Endothelial cell of umbilical vein (primary cell): Measurements from ENCODE around the gene ALDH2. TPM values are rescaled to one million over a fixed set of nuclear protein-coding genes. Genes with fewer than 3 reads are reported as not detected.

Experiments
- BruUV-seq: library from RNA; stranded (reverse); fragments of 400-500 nt; replicated peaks from 2 replicates; lab custom pipeline; 2021; lab: Mats Ljungman, UMichigan
- CTCF ChIA-PET: fragments of 300-600, 350-600 bp; sonication (Branson Sonifier 250); formaldehyde crosslinking; loops from one replicate; lab custom pipeline; 2021; ENCODE audit warnings: antibody characterized with exemption, inconsistent platforms; lab: Charles Lee
- POLR2A ChIA-PET: fragments of 300-600, 350-600 bp; sonication (Branson Sonifier 250); formaldehyde crosslinking; loops from one replicate; lab custom pipeline; 2021; ENCODE audit warnings: antibody characterized with exemption, inconsistent platforms; lab: Charles Lee
- DNase-seq: peaks from one replicate; pipeline ENCODE4 v3.0.0-alpha.2; 2011; ENCODE audit warnings: low read depth, low spot score
- FAIRE-seq: peaks from 2 replicates; lab custom pipeline; 2011; peaks lifted over from hg19 to GRCh38; lab: Jason Lieb, UNC
- H2AFZ ChIP-seq: 2 replicates; pipeline ENCODE4 v1.6.0; 2012; ENCODE audit warnings: low read depth, low read length, control low read depth, inconsistent platforms
- H3K27ac ChIP-seq: 2 replicates; pipeline ENCODE4 v1.5.1; 2011; ENCODE audit warnings: low read depth, mild to moderate bottlenecking, control low read depth, low read length, moderate library complexity; ENCODE audit not compliant: insufficient read depth
- H3K27me3 ChIP-seq, 2 experiments: 2 replicates each; pipeline versions ENCODE4 v1.6.0 to v1.6.1; 2011; ENCODE audit warnings: low read length in 2 of 2, mixed read lengths in 1 of 2; ENCODE audit not compliant: control insufficient read depth in 2 of 2, insufficient read depth in 2 of 2
- H3K36me3 ChIP-seq, 2 experiments: 2 replicates in 1 of 2; 3 replicates in 1 of 2; pipeline ENCODE4 v1.5.1; 2011; ENCODE audit warnings: low read length in 2 of 2, mild to moderate bottlenecking in 1 of 2, moderate library complexity in 1 of 2; ENCODE audit not compliant: control insufficient read depth in 2 of 2, insufficient read depth in 2 of 2; ENCODE audit errors: extremely low read depth in 1 of 2
- H3K4me1 ChIP-seq: 3 replicates; pipeline ENCODE4 v1.5.1; 2011; ENCODE audit warnings: mild to moderate bottlenecking, low read length; ENCODE audit not compliant: control insufficient read depth, insufficient read depth; ENCODE audit errors: extremely low read depth
- H3K4me2 ChIP-seq: 2 replicates; pipeline ENCODE4 v1.6.1; 2011; ENCODE audit warnings: low read length, control low read depth, mixed read lengths; ENCODE audit not compliant: insufficient read depth
- H3K4me3 ChIP-seq, 3 experiments: fragments of 200-600 bp in 1 of 3; sonication (generic), shearing (Covaris generic) in 1 of 3; replicated peaks in 1 of 3; 2 replicates each; pipeline ENCODE4 v1.5.1; 2011 to 2016; ENCODE audit warnings: control low read depth in 3 of 3, low read length in 3 of 3, mild to moderate bottlenecking in 2 of 3, inconsistent platforms in 1 of 3, low read depth in 1 of 3, moderate library complexity in 1 of 3; ENCODE audit not compliant: insufficient read depth in 1 of 3
- H3K79me2 ChIP-seq: 2 replicates; pipeline ENCODE4 v1.6.0; 2012; ENCODE audit warnings: low read length, inconsistent platforms; ENCODE audit not compliant: control insufficient read depth, insufficient read depth
- H3K9ac ChIP-seq: replicated peaks from 2 replicates; pipeline ENCODE3; 2011; ENCODE audit warnings: low read length, control low read depth; ENCODE audit not compliant: insufficient read depth; ENCODE audit errors: extremely low read depth
- H3K9me1 ChIP-seq: replicated peaks from 3 replicates; pipeline ENCODE4 v1.6.0; 2011; ENCODE audit warnings: mild to moderate bottlenecking, low read length; ENCODE audit not compliant: control insufficient read depth, insufficient read depth; ENCODE audit errors: extremely low read depth
- H3K9me3 ChIP-seq: replicated peaks from 2 replicates; pipeline ENCODE4 v1.5.1; 2012; ENCODE audit warnings: low read length, inconsistent platforms; ENCODE audit not compliant: control insufficient read depth, insufficient read depth
- H4K20me1 ChIP-seq: replicated peaks from 2 replicates; pipeline ENCODE3; 2011; ENCODE audit warnings: mild to moderate bottlenecking, low read length; ENCODE audit not compliant: control insufficient read depth, insufficient read depth; ENCODE audit errors: extremely low read depth
- EZH2 ChIP-seq: IDR thresholded peaks from 2 replicates; pipeline ENCODE4 v1.6.1; 2012; ENCODE audit warnings: borderline replicate concordance, low read depth, mild to moderate bottlenecking, moderate library complexity, low read length, inconsistent platforms; ENCODE audit not compliant: severe bottlenecking
- FOS ChIP-seq: IDR thresholded peaks from 2 replicates; pipeline ENCODE4 v1.6.1; 2011; ENCODE audit warnings: mild to moderate bottlenecking, low read length, moderate library complexity, borderline replicate concordance; ENCODE audit not compliant: insufficient read depth
- JUN ChIP-seq: IDR thresholded peaks from 2 replicates; pipeline ENCODE4 v1.6.1; 2011; ENCODE audit warnings: borderline replicate concordance, low read depth; ENCODE audit not compliant: insufficient read length, insufficient read depth
- MAX ChIP-seq: IDR thresholded peaks from 2 replicates; pipeline ENCODE4 v1.6.1; 2011; ENCODE audit not compliant: insufficient read depth, insufficient read length
- MYC ChIP-seq: IDR thresholded peaks from one replicate; pipeline ENCODE4 v1.6.1; 2011; ENCODE audit warnings: mild to moderate bottlenecking, low read depth, low read length
- POLR2A ChIP-seq: IDR thresholded peaks from 2 replicates; pipeline ENCODE4 v1.6.1; 2012; ENCODE audit warnings: low read depth, mild to moderate bottlenecking, control low read depth, low read length
- dilution Hi-C: fragments of 300-500 bp; cut with MboI; formaldehyde crosslinking; loops from one replicate; pipeline ENCODE4 v1.15.0; 2019; ENCODE audit warnings: low sequenced_read_pairs; ENCODE audit not compliant: extremely low pct_ligation_motif_present
- intact Hi-C: fragments of 100-400 bp; cut with micrococcal nuclease; formaldehyde crosslinking; loops from one replicate; pipeline ENCODE4 v1.10.0; 2022
- polyA plus RNA-seq, 4 experiments: library from polyadenylated mRNA; depleted of rRNA in 3 of 4; stranded (reverse) in 3 of 4; unstranded in 1 of 4; fragments of >200 nt; gene quantifications; 2 replicates each; pipeline versions ENCODE4 v1.2.1 to v1.2.3, GENCODE V29; 2011 to 2012; ENCODE audit warnings: missing spikeins in 1 of 4
- total RNA-seq: library from RNA; stranded (reverse); gene quantifications from 2 replicates; pipeline ENCODE4 v1.2.3, GENCODE V29; 2021
- TF ChIP-seq, protein P1 (sequence below), 2 donors: IDR thresholded peaks; 1 replicate in 1 of 2; 2 replicates in 1 of 2; pipeline ENCODE4 v1.5.1; 2011; ENCODE audit warnings: low read length in 2 of 2, mild to moderate bottlenecking in 2 of 2, moderate library complexity in 2 of 2, control low read depth in 1 of 2, inconsistent platforms in 1 of 2, low read depth in 1 of 2; ENCODE audit not compliant: insufficient read depth in 1 of 2; ENCODE audit errors: extremely low read depth in 1 of 2

Gene ALDH2
- total and polyA plus RNA-seq, 2 donors (not counting 3 experiments of a cell fraction or from before 2014, with no cell fraction given) = 69.5 to 86.5 TPM

- dilution Hi-C loops (loop anchor here (25.0 kb wide), 1 partner anchor 117 kb away; the partner anchor contains the start of genes ACAD10 and BRAP), intact Hi-C loops (no loop called here)
- no peak overlapping the region for H3K4me3 ChIP-seq
- H3K79me2 ChIP-seq = no peaks in the 10 kb centered on the region
- no peak overlapping the region for H3K27ac ChIP-seq
- H3K9me3 ChIP-seq = no peaks in the 10 kb centered on the region
- FAIRE-seq = no peak
- no TSS peak for BruUV-seq
- DNase-seq = no peak
- no peaks in the 10 kb centered on the region for H3K9me1 ChIP-seq
- H2AFZ ChIP-seq = no peak overlapping the region
- no peaks in the 10 kb centered on the region for H3K4me1 ChIP-seq
- no peaks in the 10 kb centered on the region for H3K27me3 ChIP-seq
- TF ChIP-seq MAX (no peak), POLR2A (no peak), MYC (no peak), JUN (no peak), EZH2 (no peak), FOS (no peak)
- TF ChIP-seq, protein P1, sequence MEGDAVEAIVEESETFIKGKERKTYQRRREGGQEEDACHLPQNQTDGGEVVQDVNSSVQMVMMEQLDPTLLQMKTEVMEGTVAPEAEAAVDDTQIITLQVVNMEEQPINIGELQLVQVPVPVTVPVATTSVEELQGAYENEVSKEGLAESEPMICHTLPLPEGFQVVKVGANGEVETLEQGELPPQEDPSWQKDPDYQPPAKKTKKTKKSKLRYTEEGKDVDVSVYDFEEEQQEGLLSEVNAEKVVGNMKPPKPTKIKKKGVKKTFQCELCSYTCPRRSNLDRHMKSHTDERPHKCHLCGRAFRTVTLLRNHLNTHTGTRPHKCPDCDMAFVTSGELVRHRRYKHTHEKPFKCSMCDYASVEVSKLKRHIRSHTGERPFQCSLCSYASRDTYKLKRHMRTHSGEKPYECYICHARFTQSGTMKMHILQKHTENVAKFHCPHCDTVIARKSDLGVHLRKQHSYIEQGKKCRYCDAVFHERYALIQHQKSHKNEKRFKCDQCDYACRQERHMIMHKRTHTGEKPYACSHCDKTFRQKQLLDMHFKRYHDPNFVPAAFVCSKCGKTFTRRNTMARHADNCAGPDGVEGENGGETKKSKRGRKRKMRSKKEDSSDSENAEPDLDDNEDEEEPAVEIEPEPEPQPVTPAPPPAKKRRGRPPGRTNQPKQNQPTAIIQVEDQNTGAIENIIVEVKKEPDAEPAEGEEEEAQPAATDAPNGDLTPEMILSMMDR (IDR thresholded peaks at IDR 0.05; ENCODE audit: extremely low read depth in 1 of 2, insufficient read depth in 1 of 2, low read depth in 1 of 2, low read length in 2 of 2) = no peak
- H3K4me2 ChIP-seq = no peak overlapping the region
- H4K20me1 ChIP-seq = no peaks in the 10 kb centered on the region
- CTCF ChIA-PET = no interaction called here
- POLR2A ChIA-PET = no interaction called here
- H3K9ac ChIP-seq = no peak overlapping the region
- peaks cover 6 to 21% of the 10 kb centered on the region in 2 experiments for H3K36me3 ChIP-seq
Measured at GRCh38 chr12:111803851-111804250, 37.1 kb downstream of the ALDH2 start.
